Testis (tissue), 2 donors: ENCODE results near the gene PLCL1.

Experiments
- CTCF ChIP-seq, 3 experiments: fragments of 450-650 bp in 2 of 3; fragments of 200-600 bp in 1 of 3; sonication (generic) in 1 of 3; IDR thresholded peaks; one replicate each; pipeline ENCODE4 v1.5.1; 2016 to 2019; ENCODE audit warnings: antibody characterized with exemption in 3 of 3, mild to moderate bottlenecking in 2 of 3, moderate library complexity in 1 of 3
- POLR2A ChIP-seq: fragments of 450-650 bp; IDR thresholded peaks from one replicate; pipeline ENCODE4 v1.6.1; 2017; ENCODE audit warnings: antibody characterized with exemption, mild to moderate bottlenecking, moderate library complexity

- no peak for TF ChIP-seq CTCF (IDR thresholded peaks at IDR 0.05)
- no peak for TF ChIP-seq POLR2A
These were observed 178.2 kb downstream of the PLCL1 start for GRCh38 chr2:197982565-197982964.
